ENCODE results near the gene ADGRB2.

GRCh38 chr1:31679091-31679490, 85.0 kb downstream of the ADGRB2 start:
- TF ChIP-seq POLR2A (IDR thresholded peaks at IDR 0.05), result no peak
- TF ChIP-seq POLR2AphosphoS5 (IDR thresholded peaks at IDR 0.05), result no peak
- TF ChIP-seq CTCF (IDR thresholded peaks at IDR 0.05), result no peak
- no peak for TF ChIP-seq EP300 (IDR thresholded peaks at IDR 0.05)

Data from suprapubic skin (tissue), 4 donors.